Heart left ventricle (tissue), 16 donors: Measurements from ENCODE around the gene TMCO6. TPM values are rescaled to one million over a fixed set of nuclear protein-coding genes. Genes with fewer than 3 reads are reported as not detected.
"Not testable (repeated sequence)": the region's sequence is repeated elsewhere in the genome, so short reads cannot be mapped to it uniquely, and the experiment has no call there.

Experiments
- ATAC-seq, 4 donors: fragments of 200-7000 bp; cut with Tn5 transposase; one replicate each; pipeline ENCODE4 v1.9.1; 2020 to 2022; ENCODE audit warnings: moderate library complexity in 4 of 4, mild to moderate bottlenecking in 3 of 4, moderate number of reproducible peaks in 1 of 4
- DNase-seq, 5 donors: peaks; one replicate each; pipeline ENCODE4 v3.0.0-alpha.2; 2020
- H3K27ac ChIP-seq, 12 donors: fragments of 200-600 bp; sonication (generic) in 4 of 12; one replicate each; pipeline versions ENCODE4 v1.5.0 to v1.8.0; 2016 to 2022; ENCODE audit warnings: mild to moderate bottlenecking in 2 of 12
- H3K27me3 ChIP-seq, 9 donors: fragments of 200-600 bp; sonication (generic) in 2 of 9; one replicate each; pipeline versions ENCODE4 v1.5.1 to v1.8.0; 2016 to 2022; ENCODE audit warnings: mild to moderate bottlenecking in 3 of 9
- H3K36me3 ChIP-seq, 9 donors: fragments of 200-600 bp; sonication (generic) in 2 of 9; one replicate each; pipeline versions ENCODE4 v1.5.0 to v1.8.0; 2018 to 2022; ENCODE audit warnings: mild to moderate bottlenecking in 2 of 9
- H3K4me1 ChIP-seq, 12 donors: fragments of 200-600 bp; sonication (generic) in 4 of 12; one replicate each; pipeline versions ENCODE4 v1.5.0 to v1.8.0; 2016 to 2022; ENCODE audit warnings: mild to moderate bottlenecking in 3 of 12
- H3K4me3 ChIP-seq, 12 donors: fragments of 200-600 bp; sonication (generic) in 4 of 12; one replicate each; pipeline versions ENCODE4 v1.5.0 to v1.8.0; 2017 to 2022; ENCODE audit warnings: mild to moderate bottlenecking in 9 of 12, moderate library complexity in 4 of 12
- H3K9me3 ChIP-seq, 12 donors: fragments of 200-600 bp; sonication (generic) in 4 of 12; one replicate each; pipeline versions ENCODE4 v1.5.0 to v1.8.0; 2016 to 2022; ENCODE audit warnings: mild to moderate bottlenecking in 1 of 12
- CTCF ChIP-seq, 12 donors: fragments of 200-600 bp; sonication (generic) in 4 of 12; IDR thresholded peaks; one replicate each; pipeline versions ENCODE4 v1.5.0 to v1.8.0; 2018 to 2022; ENCODE audit warnings: antibody characterized with exemption in 12 of 12, mild to moderate bottlenecking in 5 of 12
- POLR2A ChIP-seq, 2 donors: fragments of 450-650 bp; IDR thresholded peaks; one replicate each; pipeline ENCODE4 v1.6.1; 2017; ENCODE audit warnings: antibody characterized with exemption in 2 of 2, mild to moderate bottlenecking in 2 of 2, moderate library complexity in 2 of 2
- WGBS, 4 donors: extraction: QIAGEN DNeasy Blood & Tissue Kit in 2 of 4; methylation state at CpG; one replicate each; pipeline versions ENCODE4 v1.1.5 to v1.1.7; 2013 to 2018; 5-methylcytosine and 5-hydroxymethylcytosine counted together
- intact Hi-C, 10 donors: fragments of 100-400 bp; cut with DNase I; formaldehyde crosslinking; loops; one replicate each; pipeline versions ENCODE4 v1.11.1 to v1.14.2; 2022
- polyA plus RNA-seq, 2 donors: library from polyadenylated mRNA; stranded (reverse); fragments of 200-250 nt; gene quantifications; one replicate each; pipeline ENCODE4 v1.2.3, GENCODE V29; 2013
- total RNA-seq, 9 donors: library from RNA; depleted of rRNA in 2 of 9; stranded (reverse); fragments of >200 nt in 2 of 9; fragmentation: NEBNext Ultra II Directional in 3 of 9; extraction: Animal tissue kit (Norgen Biotek cat#: 25700) in 3 of 9; gene quantifications; one replicate each; pipeline versions ENCODE4 v1.1.0 to v1.2.4, GENCODE V29; 2016 to 2023
- donor health status: ischemic (EF 13 %, LVEDD 7.1; RV severe dilation, severe dysfunction).
- donor health status: healthy with polysubstance abuse.
- donor health status: DM: no; HTN: yes; CAD: no.
- donor health status: DM: no; HTN: no; CAD: no.
- donor health status: ischemic (EF 25% LVEDD 6.9; RV normal size, moderate dysfunction).
- donor health status: ischemic (EF 25% LVEDD 5.7; RV mildly dilated, moderate dysfunction).
- donor health status: healthy.
- donor health status: DM: yes; HTN: yes; CAD: no.
- donor health status: ischemic (EF 35%, LVEDD 5.7; RV mildly dilated, moderate dysfunction).
- donor health status: nonischemic (EF 11% LVEDD 7.7; RV severe dilation, severe dysfunction).
- donor health status: DM: yes; HTN: yes; CAD: no.
- donor health status: PGD.
- donor health status: ischemic (EF 29% LVEDD 5.4; RV normal size, mild dysfunction).
- donor health status: nonischemic (EF 23%, LVEDD 6.1; RV moderate dilation, normal function).

TMCO6 gene
- total and polyA plus RNA-seq, 11 donors, result 2.2 to 11.7 (median 3.9) TPM

GRCh38 chr5:140641716-140642115 is 2.5 kb downstream of the TMCO6 start:
- Histone ChIP-seq H3K4me3 (no peak overlapping the region), H3K36me3 (peaks cover 0 to 46% (median 37%) of the 10 kb centered on the region in 9 donors), H3K9me3 (no peaks in the 10 kb centered on the region), H3K27me3 (no peaks in the 10 kb centered on the region), H3K4me1 (peaks cover 0 to 42% (median 27%) of the 10 kb centered on the region in 12 donors), H3K27ac (no peak overlapping the region)
- ATAC-seq (no peak), DNase-seq (no peak)
- intact Hi-C loops, result loop anchor here in 5 of 10 donors (5.0 to 10.0 kb wide), 3 partner anchors 53 to 237 kb away; partner anchors contain the start of genes EIF4EBP3 (in 3 of the 5), ANKHD1 (in 1 of the 5), HARS1 (in 1 of the 5) and HARS2 (in 1 of the 5)
- WGBS, 4 donors, result 83 to 91% (median 90%) methylated on average over 7 to 8 of the region's 8 CpGs
- TF ChIP-seq CTCF (IDR thresholded peaks at IDR 0.05) (no peak), POLR2A (IDR thresholded peaks at IDR 0.05) (no peak)

GRCh38 chr5:140642718-140643117 is 3.5 kb downstream of the TMCO6 start:
- H3K27ac ChIP-seq, result no peak overlapping the region
- ATAC-seq (no peak), DNase-seq (no peak)
- TF ChIP-seq POLR2A (IDR thresholded peaks at IDR 0.05), result no peak
- TF ChIP-seq CTCF (IDR thresholded peaks at IDR 0.05), result no peak
- H3K4me1 ChIP-seq, result peaks cover 0 to 43% (median 27%) of the 10 kb centered on the region in 12 donors
- no peaks in the 10 kb centered on the region for H3K9me3 ChIP-seq
- no peaks in the 10 kb centered on the region for H3K27me3 ChIP-seq
- H3K36me3 ChIP-seq, result peaks cover 0 to 46% (median 37%) of the 10 kb centered on the region in 9 donors
- intact Hi-C loops, result loop anchor here in 5 of 10 donors (5.0 to 10.0 kb wide), 3 partner anchors 52 to 238 kb away; partner anchors contain the start of genes EIF4EBP3 (in 3 of the 5), ANKHD1 (in 1 of the 5), HARS1 (in 1 of the 5) and HARS2 (in 1 of the 5)
- H3K4me3 ChIP-seq, result no peak overlapping the region
- 56 to 66% (median 61%) methylated on average over 3 of the region's 3 CpGs for WGBS, 4 donors

- ATAC-seq (peak in 2 of 4 donors; percentile 8 to 23), DNase-seq (peak in 1 of 5 donors; percentile 23)
- Histone ChIP-seq H3K36me3 (peaks cover 0 to 76% (median 64%) of the 10 kb centered on the region in 9 donors), H3K27ac (peak overlapping the region; percentile 48 to 94 (median 86)), H3K4me1 (peaks cover 0 to 40% (median 26%) of the 10 kb centered on the region in 12 donors), H3K27me3 (no peaks in the 10 kb centered on the region), H3K9me3 (no peaks in the 10 kb centered on the region), H3K4me3 (peak overlapping the region; percentile 58 to 100 (median 83))
- TF ChIP-seq CTCF (IDR thresholded peaks at IDR 0.05) (no peak), POLR2A (IDR thresholded peaks at IDR 0.05) (no peak)
- intact Hi-C loops, result loop anchor here in 4 of 10 donors (1.0 to 10.0 kb wide), 6 partner anchors 17 to 242 kb away; partner anchors contain the start of genes HARS1 (in 3 of the 4), HARS2 (in 3 of the 4), WDR55 (in 2 of the 4) and ANKHD1 (in 1 of the 4)
- WGBS, 4 donors, result 0 to 1% (median 1%) methylated on average over 15 to 27 of the region's 27 CpGs
Measured at GRCh38 chr5:140647042-140647419, 7.8 kb downstream of the TMCO6 start.

GRCh38 chr5:140658870-140659269 is 19.6 kb downstream of the TMCO6 start:
- H3K4me1 ChIP-seq, result peaks cover 0 to 6% (median 2%) of the 10 kb centered on the region in 12 donors
- H3K9me3 ChIP-seq, result no peaks in the 10 kb centered on the region
- H3K27me3 ChIP-seq, result no peaks in the 10 kb centered on the region
- no peak overlapping the region for H3K4me3 ChIP-seq
- WGBS, 4 donors, result 97 to 98% (median 97%) methylated on average over 17 of the region's 17 CpGs
- no peak for TF ChIP-seq POLR2A (IDR thresholded peaks at IDR 0.05)
- TF ChIP-seq CTCF (IDR thresholded peaks at IDR 0.05), result no peak
- H3K36me3 ChIP-seq, result peaks cover 3 to 95% (median 93%) of the 10 kb centered on the region in 9 donors
- DNase-seq (no peak), ATAC-seq (no peak)
- intact Hi-C loops, result no loop called here
- no peak overlapping the region for H3K27ac ChIP-seq

- not testable (repeated sequence) for H3K4me3 ChIP-seq, H3K27me3 ChIP-seq, DNase-seq, H3K27ac ChIP-seq, H3K9me3 ChIP-seq, ATAC-seq
- Histone ChIP-seq H3K4me1 (peaks cover 0 to 11% (median 5%) of the 10 kb centered on the region in 12 donors), H3K36me3 (peaks cover 3 to 80% (median 78%) of the 10 kb centered on the region in 9 donors)
- 86 to 88% (median 87%) methylated on average over 6 of the region's 6 CpGs for WGBS, 4 donors
- intact Hi-C loops, result loop anchor here in 2 of 10 donors (10.0 kb wide), 1 partner anchor 256 kb away; the partner anchor contains the start of gene ANKHD1 (in 2 of the 2)
Measured at GRCh38 chr5:140660371-140660770, 21.1 kb downstream of the TMCO6 start.
